GM21717 (cell line): Measurements from ENCODE around the gene MC1R.
A peak's percentile ranks its signal among the peaks of the same experiment; 100 is the strongest.
"Not testable (repeated sequence)": the region's sequence is repeated elsewhere in the genome, so short reads cannot be mapped to it uniquely, and the experiment has no call there.

Experiments used
- ATAC-seq: cut with Tn5 transposase; IDR thresholded peaks from one replicate; pipeline ENCODE4 v1.9.1; 2021; ENCODE audit warnings: mild to moderate bottlenecking, moderate library complexity; ENCODE audit not compliant: unreplicated experiment

The MC1R gene

GRCh38 chr16:89913408-89914387, 5.0 kb upstream of the MC1R start:
- ATAC-seq = no peak

GRCh38 chr16:89914642-89915285, 3.9 kb upstream of the MC1R start:
- ATAC-seq = not testable (repeated sequence)

- no peak for ATAC-seq
Measured at GRCh38 chr16:89915303-89916232, 3.1 kb upstream of the MC1R start.

- ATAC-seq = peak; percentile 60
Measured at GRCh38 chr16:89917773-89918452, 749 bp upstream of the MC1R start.

- no peak for ATAC-seq
Measured at GRCh38 chr16:89919535-89920406, 1.1 kb downstream of the MC1R start.

GRCh38 chr16:89920723-89921122, 2.1 kb downstream of the MC1R start:
- no peak for ATAC-seq

- no peak for ATAC-seq
Measured at GRCh38 chr16:89921131-89921701, 2.6 kb downstream of the MC1R start.

- ATAC-seq = no peak
Measured at GRCh38 chr16:89921702-89922476, 3.2 kb downstream of the MC1R start.

- no peak for ATAC-seq
Measured at GRCh38 chr16:89922477-89922883, 3.8 kb downstream of the MC1R start.

GRCh38 chr16:89922884-89923639, 4.4 kb downstream of the MC1R start, which contains the start of gene TUBB3:
Gene TUBB3 (plus strand): TSS chr16:89923342. CDS start chr16:89923402, 60 bp downstream.
- no peak for ATAC-seq

GRCh38 chr16:89923640-89924296, 5.1 kb downstream of the MC1R start:
- ATAC-seq = no peak

- ATAC-seq = no peak
Measured at GRCh38 chr16:89924297-89924924, 5.7 kb downstream of the MC1R start.

- ATAC-seq = no peak
Measured at GRCh38 chr16:89924925-89925307, 6.3 kb downstream of the MC1R start.

- ATAC-seq = no peak
Measured at GRCh38 chr16:89925596-89926079, 7.0 kb downstream of the MC1R start.

GRCh38 chr16:89931305-89931896, 12.7 kb downstream of the MC1R start:
- no peak for ATAC-seq

- ATAC-seq = no peak
Measured at GRCh38 chr16:89931964-89932363, 13.3 kb downstream of the MC1R start.
